Naive thymus-derived CD8-positive, alpha-beta T cell (primary cell): Measurements from ENCODE around the gene PCNX2. TPM values are rescaled to one million over a fixed set of nuclear protein-coding genes. Genes with fewer than 3 reads are reported as not detected.
"Not testable (repeated sequence)": the region's sequence is repeated elsewhere in the genome, so short reads cannot be mapped to it uniquely, and the experiment has no call there.

Source experiments
- ATAC-seq, 2 donors: fragments of 150-1000 bp; cut with Tn5 transposase in 1 of 2; sonication (Bioruptor Pico), chemical (Tn5 transposase) in 1 of 2; 1 replicate in 1 of 2; 2 replicates in 1 of 2; pipeline ENCODE4 v1.10.0; 2021; ENCODE audit warnings: mild to moderate bottlenecking in 2 of 2, moderate library complexity in 2 of 2
- POLR2A ChIA-PET: fragments of 350-600 bp; sonication (Branson Sonifier 250); formaldehyde crosslinking; loops from one replicate; lab custom pipeline; 2021; ENCODE audit warnings: antibody characterized with exemption; lab: Charles Lee
- DNase-seq, 10 donors: peaks; one replicate each; pipeline versions ENCODE4 v3.0.0 to v3.0.0-alpha.2; 2020 to 2022
- H3K27ac Mint-ChIP-seq, 10 donors: one replicate each; pipeline ENCODE4 v1.8.0; 2020 to 2022; ENCODE audit warnings: mild to moderate bottlenecking in 10 of 10, mixed read lengths in 10 of 10, moderate library complexity in 4 of 10, inconsistent platforms in 1 of 10
- H3K27me3 Mint-ChIP-seq, 5 donors: one replicate each; pipeline ENCODE4 v1.8.0; 2021 to 2022; ENCODE audit warnings: mixed read lengths in 5 of 5
- H3K36me3 Mint-ChIP-seq, 3 donors: one replicate each; pipeline ENCODE4 v1.8.0; 2020 to 2022; ENCODE audit warnings: mixed read lengths in 3 of 3, mild to moderate bottlenecking in 2 of 3, inconsistent platforms in 1 of 3
- H3K4me1 Mint-ChIP-seq, 4 donors: one replicate each; pipeline ENCODE4 v1.8.0; 2021 to 2022; ENCODE audit warnings: mixed read lengths in 4 of 4
- H3K4me3 Mint-ChIP-seq, 10 donors: one replicate each; pipeline ENCODE4 v1.8.0; 2020 to 2022; ENCODE audit warnings: mild to moderate bottlenecking in 10 of 10, mixed read lengths in 10 of 10, moderate library complexity in 6 of 10, inconsistent platforms in 1 of 10
- H3K9me3 Mint-ChIP-seq, 9 donors: one replicate each; pipeline ENCODE4 v1.8.0; 2020 to 2022; ENCODE audit warnings: mixed read lengths in 9 of 9, mild to moderate bottlenecking in 3 of 9, inconsistent platforms in 1 of 9, moderate library complexity in 1 of 9
- polyA plus RNA-seq, 3 donors: library from polyadenylated mRNA; unstranded; fragments of 300-500 nt; fragmentation: Illumina TruSeq; gene quantifications; one replicate each; pipeline ENCODE4 v1.2.3, GENCODE V29; 2021
- total RNA-seq, 8 experiments: library from RNA in 2 of 8; stranded (reverse) in 2 of 8; gene quantifications; one replicate each; pipeline ENCODE4 v1.2.3 and lab custom pipeline; 2021 to 2026

PCNX2 gene
- total and polyA plus RNA-seq, 5 experiments from 2014 or later: 2.2 to 54.8 (median 6.9) TPM

DNA sequence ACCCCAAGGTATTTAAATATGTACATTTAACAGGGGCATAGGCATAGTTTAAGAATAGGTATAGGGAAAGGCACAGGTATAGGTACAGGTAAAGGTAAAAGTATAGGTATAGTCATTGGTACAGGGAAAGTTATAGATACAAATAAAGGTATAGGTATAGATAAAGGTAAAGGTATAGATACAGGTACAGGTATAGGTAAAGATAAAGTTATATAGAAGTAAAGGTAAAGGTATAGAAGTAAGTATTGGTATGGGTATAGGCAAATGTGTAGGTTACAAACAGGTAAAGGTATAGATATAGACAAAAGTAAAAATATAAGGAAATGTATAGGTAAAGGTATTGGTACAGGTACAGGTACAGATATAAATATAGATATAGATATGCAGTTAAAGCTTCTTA, 137.2 kb downstream of the PCNX2 start:
- Mint-ChIP-seq H3K27me3 (no peaks in the 10 kb centered on the region), H3K9me3 (no peaks in the 10 kb centered on the region), H3K4me1 (no peaks in the 10 kb centered on the region), H3K4me3 (no peak overlapping the region), H3K36me3 (peaks cover 29 to 60% (median 55%) of the 10 kb centered on the region in 3 donors), H3K27ac (no peak overlapping the region)
- no peak for DNase-seq
- no peak for ATAC-seq
- POLR2A ChIA-PET: no interaction called here

DNA sequence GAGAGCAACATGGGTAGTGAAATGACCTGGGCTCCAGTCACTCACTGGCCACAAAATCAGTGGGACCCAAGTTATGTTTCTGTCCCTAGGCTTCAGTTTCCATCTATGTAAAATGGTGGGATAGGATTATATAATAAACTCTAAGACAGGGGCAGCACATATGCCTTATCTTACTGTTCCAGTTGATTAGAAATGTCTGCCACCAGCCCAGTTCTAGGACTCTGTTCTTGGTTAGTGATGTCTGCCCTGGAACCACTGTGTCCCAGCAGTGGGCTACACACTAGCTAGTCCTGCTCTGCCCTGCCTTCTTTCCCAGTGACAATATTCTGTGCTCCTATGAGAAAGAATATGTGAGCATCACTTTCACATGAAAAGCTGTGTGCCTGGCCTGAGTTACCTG, 138.3 kb downstream of the PCNX2 start:
- Mint-ChIP-seq H3K4me1 (no peaks in the 10 kb centered on the region), H3K27ac (no peak overlapping the region), H3K9me3 (no peaks in the 10 kb centered on the region), H3K4me3 (no peak overlapping the region), H3K27me3 (no peaks in the 10 kb centered on the region), H3K36me3 (peaks cover 24 to 61% (median 56%) of the 10 kb centered on the region in 3 donors)
- DNase-seq (no peak), ATAC-seq (no peak)
- POLR2A ChIA-PET: no interaction called here

DNA sequence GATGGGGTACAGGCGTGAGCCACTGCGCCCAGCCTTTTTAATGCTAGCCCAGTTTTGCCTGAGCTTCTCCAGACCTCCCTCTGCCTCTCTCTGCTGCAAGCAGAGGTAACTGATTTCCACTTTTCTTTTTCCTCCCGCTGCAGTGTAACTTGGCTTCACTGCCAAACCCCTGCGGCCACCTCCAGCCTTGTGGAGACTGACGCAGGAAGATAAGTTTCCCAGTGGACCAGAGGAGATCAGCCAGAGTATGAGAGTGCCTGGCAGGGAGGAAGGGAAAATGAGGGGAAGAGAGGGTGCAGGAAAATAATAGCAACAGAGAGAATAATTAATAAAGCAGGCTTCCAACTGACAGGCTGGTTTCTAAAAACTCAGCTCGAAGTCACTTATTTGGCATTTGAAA, 143.7 kb downstream of the PCNX2 start:
- ATAC-seq (no peak), DNase-seq (no peak)
- H3K27ac Mint-ChIP-seq: peak overlapping the region in 1 of 10 donors; percentile 20
- H3K4me3 Mint-ChIP-seq: no peak overlapping the region
- no peaks in the 10 kb centered on the region for H3K4me1 Mint-ChIP-seq
- no peaks in the 10 kb centered on the region for H3K27me3 Mint-ChIP-seq
- H3K9me3 Mint-ChIP-seq: no peaks in the 10 kb centered on the region
- POLR2A ChIA-PET: no interaction called here
- H3K36me3 Mint-ChIP-seq: peaks cover 0 to 40% (median 37%) of the 10 kb centered on the region in 3 donors

DNA sequence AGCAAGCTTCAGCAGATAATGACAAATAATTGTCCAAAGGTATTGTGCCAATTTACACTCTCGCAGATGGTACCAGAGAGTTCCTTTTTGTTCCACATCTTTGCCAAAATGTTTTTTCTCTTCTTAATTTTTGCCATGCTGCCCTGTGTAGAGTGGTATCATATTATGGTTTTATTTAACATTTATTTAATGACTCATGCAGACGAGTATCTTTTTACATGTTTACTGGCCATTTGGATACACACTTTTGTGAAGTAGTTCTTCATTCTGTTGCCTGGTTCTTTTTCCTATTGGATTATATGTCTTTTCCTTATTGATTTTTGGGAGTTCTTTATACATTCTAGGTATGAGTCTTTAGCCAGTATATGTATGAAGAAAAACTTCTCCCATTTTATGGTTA, 151.1 kb downstream of the PCNX2 start:
- no peak for ATAC-seq
- Mint-ChIP-seq H3K36me3 (peaks cover 0 to 30% (median 20%) of the 10 kb centered on the region in 3 donors), H3K27me3 (no peaks in the 10 kb centered on the region), H3K4me1 (peaks cover 0 to 2% (median 0%) of the 10 kb centered on the region in 4 donors), H3K4me3 (no peak overlapping the region), H3K9me3 (no peaks in the 10 kb centered on the region), H3K27ac (no peak overlapping the region)
- no peak for DNase-seq
- POLR2A ChIA-PET: no interaction called here

DNA sequence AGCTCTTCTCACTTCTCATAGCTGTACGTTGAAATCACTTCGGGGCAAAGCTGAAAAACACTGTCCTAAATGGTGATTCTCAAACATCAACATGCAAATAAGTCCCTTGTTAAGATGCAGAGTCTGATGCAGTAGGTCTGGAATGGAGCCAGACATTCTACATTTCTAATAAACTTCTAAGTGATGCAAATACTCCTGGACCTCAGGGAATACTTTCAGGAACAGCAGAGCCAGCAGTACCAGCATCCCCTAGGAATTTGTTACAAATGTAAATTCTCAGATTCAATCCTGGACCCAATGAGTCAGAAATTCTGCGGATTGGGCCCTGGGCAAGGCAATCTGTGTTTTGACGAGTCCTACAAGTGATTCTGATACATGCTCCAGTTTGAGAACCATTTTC, 152.3 kb downstream of the PCNX2 start:
- Mint-ChIP-seq H3K27ac (no peak overlapping the region), H3K9me3 (no peaks in the 10 kb centered on the region), H3K4me1 (peaks cover 0 to 2% (median 0%) of the 10 kb centered on the region in 4 donors), H3K36me3 (peaks cover 0 to 27% (median 17%) of the 10 kb centered on the region in 3 donors), H3K4me3 (no peak overlapping the region), H3K27me3 (no peaks in the 10 kb centered on the region)
- no peak for ATAC-seq
- DNase-seq: no peak
- POLR2A ChIA-PET: no interaction called here

DNA sequence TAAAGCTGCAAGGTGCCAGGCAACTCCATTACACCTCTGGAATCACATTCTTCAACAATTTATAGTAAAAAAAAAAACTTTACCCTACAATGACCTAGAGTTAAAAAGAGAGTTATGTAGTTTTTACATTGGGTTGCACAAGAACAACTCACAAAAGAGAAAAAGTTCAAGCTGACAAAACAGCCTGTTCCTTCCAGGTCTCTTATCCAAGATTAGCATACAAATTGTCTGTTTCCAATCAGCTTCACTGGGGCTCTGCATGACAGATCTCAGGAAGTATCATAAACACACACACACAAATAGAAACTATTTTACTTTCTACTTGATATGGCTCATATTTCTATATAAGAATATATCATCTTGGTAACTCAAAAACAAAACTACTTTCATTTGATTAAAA, 154.6 kb downstream of the PCNX2 start:
- Mint-ChIP-seq H3K4me3 (no peak overlapping the region), H3K36me3 (peaks cover 0 to 20% (median 17%) of the 10 kb centered on the region in 3 donors)
- POLR2A ChIA-PET: interaction anchor here (0.6 kb wide), 1 partner anchor 1191 kb away, joined by 3 read pairs; no protein-coding TSS in a partner anchor

DNA sequence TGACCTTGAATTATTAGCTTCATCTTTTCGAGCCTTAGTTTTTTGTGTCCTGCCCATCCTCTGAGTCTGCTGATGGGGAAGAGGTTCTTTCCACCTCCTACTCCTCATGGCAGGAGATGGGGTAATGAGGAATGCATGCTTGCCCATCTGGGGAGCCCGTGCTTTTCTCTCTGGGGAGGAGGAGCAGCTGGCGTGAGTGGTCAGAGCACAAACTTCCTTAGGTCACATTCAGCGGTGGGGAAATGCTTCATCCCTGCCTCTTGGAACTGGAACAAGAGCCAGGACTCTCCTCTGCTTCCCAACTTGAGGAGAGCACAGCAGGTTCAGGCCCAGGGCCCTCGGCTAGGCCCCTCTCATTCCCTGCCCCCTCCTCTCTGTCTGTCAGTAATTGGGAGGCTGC, 155.0 kb downstream of the PCNX2 start:
- no peaks in the 10 kb centered on the region for H3K27me3 Mint-ChIP-seq
- H3K4me3 Mint-ChIP-seq: no peak overlapping the region
- DNase-seq: no peak
- H3K36me3 Mint-ChIP-seq: peaks cover 0 to 20% (median 15%) of the 10 kb centered on the region in 3 donors
- peaks cover 0 to 3% (median 0%) of the 10 kb centered on the region in 4 donors for H3K4me1 Mint-ChIP-seq
- POLR2A ChIA-PET: interaction anchor here (0.6 kb wide), 1 partner anchor 1191 kb away, joined by 3 read pairs; no protein-coding TSS in a partner anchor
- no peaks in the 10 kb centered on the region for H3K9me3 Mint-ChIP-seq
- H3K27ac Mint-ChIP-seq: no peak overlapping the region
- no peak for ATAC-seq

More for the DNA sequence above, 154.6 kb downstream of the PCNX2 start:
- DNase-seq (no peak), ATAC-seq (no peak)
- Mint-ChIP-seq H3K9me3 (no peaks in the 10 kb centered on the region), H3K4me1 (peaks cover 0 to 3% (median 0%) of the 10 kb centered on the region in 4 donors), H3K27ac (no peak overlapping the region), H3K27me3 (no peaks in the 10 kb centered on the region)

DNA sequence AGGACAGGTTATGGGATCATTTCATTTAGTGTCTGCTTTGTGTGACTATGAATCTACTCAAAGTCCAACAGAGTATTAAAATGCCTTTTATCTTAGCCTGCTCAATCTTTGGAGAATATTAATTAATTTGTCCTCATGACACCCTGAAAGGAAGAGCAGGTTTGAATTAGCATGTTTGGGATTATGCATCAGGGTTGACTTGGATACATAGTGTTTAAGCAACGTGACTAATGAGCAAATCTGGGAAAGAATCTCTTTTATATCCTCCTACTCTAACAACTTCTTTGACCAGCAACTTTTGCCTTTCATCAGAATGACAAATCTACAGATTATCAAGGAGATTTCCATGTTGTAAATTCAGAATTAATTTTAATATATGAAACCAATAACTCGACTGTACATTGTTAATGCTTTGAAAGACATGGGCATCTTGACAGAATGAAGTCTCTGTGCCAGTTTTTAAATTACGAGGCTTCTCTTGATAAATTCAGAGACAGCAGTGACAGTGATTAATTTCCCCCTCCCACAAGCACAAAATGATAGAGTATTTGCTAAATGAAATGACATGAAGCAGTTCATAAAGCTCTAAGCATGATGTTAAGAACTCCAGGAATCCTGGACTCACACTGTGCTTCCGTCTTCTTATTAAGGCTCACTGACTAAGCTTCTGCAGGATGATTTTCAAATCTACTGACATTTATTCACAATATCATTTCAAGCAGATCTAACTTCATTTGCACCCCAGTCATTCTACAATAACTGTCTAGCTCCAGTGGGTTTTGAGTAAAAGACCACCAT, 156.5 kb downstream of the PCNX2 start:
- no peak overlapping the region for H3K4me3 Mint-ChIP-seq
- POLR2A ChIA-PET: no interaction called here
- DNase-seq (no peak), ATAC-seq (no peak)
- peaks cover 0 to 32% (median 26%) of the 10 kb centered on the region in 3 donors for H3K36me3 Mint-ChIP-seq
- H3K4me1 Mint-ChIP-seq: peaks cover 0 to 3% (median 0%) of the 10 kb centered on the region in 4 donors
- no peak overlapping the region for H3K27ac Mint-ChIP-seq
- H3K27me3 Mint-ChIP-seq: no peaks in the 10 kb centered on the region
- no peaks in the 10 kb centered on the region for H3K9me3 Mint-ChIP-seq

DNA sequence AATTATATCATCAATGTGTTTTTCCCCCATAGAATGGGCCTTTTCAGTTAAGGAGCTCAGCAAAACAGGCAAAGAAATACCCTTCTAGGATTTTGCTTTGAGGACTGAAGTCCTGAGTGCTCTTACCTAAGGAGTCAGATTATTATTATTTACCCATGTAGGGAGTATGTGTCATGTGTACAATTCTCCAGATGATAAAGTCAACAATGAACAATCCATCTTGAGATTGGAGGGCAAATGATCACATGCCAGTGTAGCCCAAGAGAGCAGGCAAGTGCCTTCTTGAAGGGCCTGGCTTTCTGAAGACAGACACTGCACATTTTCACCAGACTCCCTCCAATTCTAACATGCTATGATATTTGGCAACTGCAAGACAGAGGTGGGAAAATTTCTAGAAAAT, 159.7 kb downstream of the PCNX2 start:
- no peak overlapping the region for H3K4me3 Mint-ChIP-seq
- peaks cover 0 to 2% (median 0%) of the 10 kb centered on the region in 4 donors for H3K4me1 Mint-ChIP-seq
- POLR2A ChIA-PET: no interaction called here
- ATAC-seq (no peak), DNase-seq (no peak)
- no peak overlapping the region for H3K27ac Mint-ChIP-seq
- no peaks in the 10 kb centered on the region for H3K27me3 Mint-ChIP-seq
- peaks cover 4 to 55% (median 42%) of the 10 kb centered on the region in 3 donors for H3K36me3 Mint-ChIP-seq
- no peaks in the 10 kb centered on the region for H3K9me3 Mint-ChIP-seq

DNA sequence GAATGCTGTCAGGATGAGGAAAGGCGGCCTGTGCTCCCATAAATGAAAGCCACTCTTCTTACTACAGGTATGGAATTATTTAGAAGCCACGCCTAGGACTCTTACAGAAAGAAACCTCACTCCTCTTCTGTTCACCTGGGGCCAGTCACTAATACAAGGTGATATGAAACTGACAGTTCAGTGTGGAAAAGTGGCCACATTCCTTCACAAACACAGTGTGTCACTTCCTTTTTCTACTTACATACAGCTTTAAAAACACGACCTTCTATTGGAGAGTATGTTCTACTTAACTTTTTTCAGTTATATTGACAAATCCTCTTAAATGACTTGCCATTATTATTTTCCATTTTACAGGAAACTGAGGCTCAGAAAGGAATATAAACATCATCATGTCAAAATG, 163.1 kb downstream of the PCNX2 start:
- no peak overlapping the region for H3K27ac Mint-ChIP-seq
- DNase-seq: no peak
- no peaks in the 10 kb centered on the region for H3K27me3 Mint-ChIP-seq
- peaks cover 0 to 2% (median 0%) of the 10 kb centered on the region in 4 donors for H3K4me1 Mint-ChIP-seq
- H3K36me3 Mint-ChIP-seq: peaks cover 6 to 69% (median 51%) of the 10 kb centered on the region in 3 donors
- POLR2A ChIA-PET: no interaction called here
- ATAC-seq: no peak
- no peaks in the 10 kb centered on the region for H3K9me3 Mint-ChIP-seq
- no peak overlapping the region for H3K4me3 Mint-ChIP-seq

DNA sequence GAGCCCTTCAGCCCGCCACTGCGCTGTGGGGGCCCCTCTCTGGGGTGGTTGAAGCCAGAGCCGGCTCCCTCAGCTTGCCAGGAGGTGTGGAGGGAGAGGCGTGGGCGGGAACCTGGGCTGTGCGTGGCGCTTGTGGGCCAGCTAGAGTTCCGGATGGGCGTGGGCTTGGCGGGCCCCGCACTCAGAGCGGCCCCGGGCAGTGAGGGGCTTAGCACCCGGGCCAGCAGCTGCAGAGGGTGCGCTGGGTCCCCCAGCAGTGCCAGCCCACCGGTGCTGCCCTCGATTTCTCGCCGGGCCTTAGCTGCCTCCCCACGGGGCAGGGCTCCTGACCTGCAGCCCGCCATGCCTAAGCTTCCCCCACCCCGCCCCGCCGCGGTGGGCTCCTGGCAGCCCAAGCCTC, 166.5 kb downstream of the PCNX2 start:
- H3K9me3 Mint-ChIP-seq, H3K27ac Mint-ChIP-seq, DNase-seq, ATAC-seq, H3K4me1 Mint-ChIP-seq, H3K4me3 Mint-ChIP-seq, POLR2A ChIA-PET, H3K27me3 Mint-ChIP-seq: not testable (repeated sequence)
- peaks cover 25 to 67% (median 49%) of the 10 kb centered on the region in 3 donors for H3K36me3 Mint-ChIP-seq

DNA sequence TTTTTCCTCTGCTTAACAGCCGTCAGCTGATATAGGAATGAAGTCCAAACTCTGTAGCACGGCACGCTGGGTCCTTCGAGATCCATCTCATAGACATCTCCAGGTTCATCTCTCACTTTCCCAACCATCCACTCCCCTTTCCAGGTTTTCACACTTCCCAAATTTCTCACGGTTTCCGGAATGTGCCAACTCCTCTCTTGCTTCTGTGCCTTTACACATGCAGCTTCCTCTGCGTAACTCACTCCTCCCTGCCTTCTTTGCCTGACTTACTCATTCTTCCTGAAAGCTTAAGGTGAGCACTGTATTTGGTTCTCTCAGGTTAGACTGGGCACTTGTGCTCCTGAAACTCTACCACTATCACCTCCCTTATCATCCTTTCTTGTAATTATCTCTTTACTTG, 168.4 kb downstream of the PCNX2 start:
- H3K9me3 Mint-ChIP-seq: no peaks in the 10 kb centered on the region
- POLR2A ChIA-PET: no interaction called here
- H3K4me3 Mint-ChIP-seq: no peak overlapping the region
- DNase-seq: no peak
- no peaks in the 10 kb centered on the region for H3K27me3 Mint-ChIP-seq
- peaks cover 22 to 55% (median 43%) of the 10 kb centered on the region in 3 donors for H3K36me3 Mint-ChIP-seq
- peak overlapping the region in 1 of 10 donors; percentile 7 for H3K27ac Mint-ChIP-seq
- H3K4me1 Mint-ChIP-seq: no peaks in the 10 kb centered on the region
- no peak for ATAC-seq

DNA sequence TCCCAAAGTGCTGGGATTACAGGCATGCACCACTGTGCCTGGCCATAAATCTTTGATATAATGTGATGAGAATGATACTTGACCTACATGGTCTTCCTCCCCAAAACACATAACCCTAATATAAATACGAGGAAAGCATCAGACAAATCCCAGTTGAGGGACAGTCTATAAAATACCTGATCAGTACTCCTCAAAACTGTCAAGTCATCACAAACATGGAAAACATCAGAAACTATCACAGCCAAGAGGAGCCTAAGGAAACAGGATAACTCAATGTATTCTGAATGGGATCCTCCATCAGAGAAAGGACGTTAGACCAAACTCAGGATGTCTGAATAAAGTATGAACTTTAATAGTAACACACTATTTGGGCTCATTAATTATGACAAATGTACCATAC, 172.7 kb downstream of the PCNX2 start:
- H3K27me3 Mint-ChIP-seq: no peaks in the 10 kb centered on the region
- ATAC-seq: no peak
- no peaks in the 10 kb centered on the region for H3K9me3 Mint-ChIP-seq
- H3K4me1 Mint-ChIP-seq: no peaks in the 10 kb centered on the region
- H3K36me3 Mint-ChIP-seq: peaks cover 22 to 36% (median 29%) of the 10 kb centered on the region in 3 donors
- H3K4me3 Mint-ChIP-seq: no peak overlapping the region
- no peak overlapping the region for H3K27ac Mint-ChIP-seq
- POLR2A ChIA-PET: no interaction called here
- DNase-seq: no peak
